ENCODE data around the gene TIMM9. TPM values are rescaled to one million over a fixed set of nuclear protein-coding genes. Genes with fewer than 3 reads are reported as not detected.
"Not testable (repeated sequence)": the region's sequence is repeated elsewhere in the genome, so short reads cannot be mapped to it uniquely, and the experiment has no call there.

The TIMM9 gene
- total RNA-seq, 2 donors from 2014 or later = 29.4 to 34.2 TPM

DNA sequence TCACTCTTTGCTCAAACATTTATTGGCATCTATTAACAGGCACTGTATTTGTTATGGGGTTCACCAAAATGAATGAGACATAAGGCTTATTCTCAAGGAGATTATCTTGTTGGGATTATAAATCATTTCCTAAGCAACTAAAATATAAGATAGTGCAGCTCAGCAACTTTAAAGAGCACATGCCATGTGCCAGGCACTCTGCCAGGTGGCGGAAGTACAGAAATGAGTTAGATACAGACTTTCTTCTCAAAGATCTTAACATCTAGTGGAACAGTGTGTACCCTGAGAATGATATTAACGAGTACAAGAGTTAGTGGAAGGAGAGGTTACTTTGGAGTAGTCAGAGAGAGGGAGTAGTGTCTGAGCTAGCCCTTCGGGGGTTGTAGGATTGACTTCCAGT, 60.0 kb downstream of the TIMM9 start:
- no peaks in the 10 kb centered on the region for H3K4me1 Mint-ChIP-seq
- H3K4me3 Mint-ChIP-seq = no peak overlapping the region
- peaks cover 73% of the 10 kb centered on the region for H3K36me3 ChIP-seq (ENCODE audit: control insufficient read depth, insufficient read depth, low read length)
- DNase-seq = no peak
- 93 to 100% methylated on average over 2 to 3 of the region's 3 CpGs for WGBS, 2 experiments (ENCODE audit: insufficient coverage in 1 of 2, insufficient read length in 1 of 2)
- peak overlapping the region; percentile 42 for H3K27ac Mint-ChIP-seq
- H3K27me3 ChIP-seq (ENCODE audit: control insufficient read depth, insufficient read depth, low read length, poor library complexity, severe bottlenecking) = no peaks in the 10 kb centered on the region
- no peak overlapping the region for H3K9ac ChIP-seq (ENCODE audit: extremely low read depth, low read length, poor library complexity, severe bottlenecking)
- H3K4me3 ChIP-seq (ENCODE audit: low read length) = no peak overlapping the region
- H3K4me1 ChIP-seq (ENCODE audit: control insufficient read depth, insufficient read depth, low read length) = no peaks in the 10 kb centered on the region
- no peak overlapping the region for H3K27ac ChIP-seq (ENCODE audit: low read depth, low read length)
- peaks cover 49% of the 10 kb centered on the region for H3K36me3 Mint-ChIP-seq (ENCODE audit: low read depth)
- H3K27me3 Mint-ChIP-seq (ENCODE audit: insufficient read depth) = no peaks in the 10 kb centered on the region
- TF ChIP-seq CTCF (conservative IDR thresholded peaks at IDR 0.05) = no peak
- no peaks in the 10 kb centered on the region for H3K9me3 Mint-ChIP-seq
- H3K9me3 ChIP-seq (ENCODE audit: control insufficient read depth, low read length) = no peaks in the 10 kb centered on the region

DNA sequence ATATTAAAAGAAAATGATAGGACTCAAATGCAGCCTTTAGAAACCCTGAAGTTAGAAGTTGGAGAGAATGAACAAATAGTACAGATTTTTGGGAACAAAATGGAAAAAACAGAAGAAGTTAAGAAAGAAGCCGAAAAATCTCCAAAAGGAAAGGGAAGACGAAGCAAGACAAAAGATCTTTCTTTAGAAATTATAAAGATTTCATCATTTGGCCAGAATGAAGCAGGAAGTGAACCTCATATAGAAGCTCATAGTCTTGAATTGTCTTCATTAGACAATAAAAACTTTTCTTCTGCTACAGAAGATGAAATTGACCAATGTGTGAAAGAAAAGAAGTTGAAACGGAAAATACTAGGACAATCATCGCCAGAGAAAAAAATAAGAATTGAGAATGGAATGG, 63.0 kb downstream of the TIMM9 start:
- Mint-ChIP-seq H3K27ac (no peak overlapping the region), H3K4me3 (no peak overlapping the region), H3K9me3 (no peaks in the 10 kb centered on the region), H3K27me3 (ENCODE audit: insufficient read depth) (no peaks in the 10 kb centered on the region), H3K4me1 (no peaks in the 10 kb centered on the region), H3K36me3 (ENCODE audit: low read depth) (peaks cover 55% of the 10 kb centered on the region)
- Histone ChIP-seq H3K4me1 (ENCODE audit: control insufficient read depth, insufficient read depth, low read length) (no peaks in the 10 kb centered on the region), H3K9ac (ENCODE audit: extremely low read depth, low read length, poor library complexity, severe bottlenecking) (no peak overlapping the region), H3K27ac (ENCODE audit: low read depth, low read length) (no peak overlapping the region), H3K4me3 (ENCODE audit: low read length) (no peak overlapping the region), H3K27me3 (ENCODE audit: control insufficient read depth, insufficient read depth, low read length, poor library complexity, severe bottlenecking) (no peaks in the 10 kb centered on the region), H3K36me3 (ENCODE audit: control insufficient read depth, insufficient read depth, low read length) (peaks cover 78% of the 10 kb centered on the region), H3K9me3 (ENCODE audit: control insufficient read depth, low read length) (no peaks in the 10 kb centered on the region)
- DNase-seq = no peak
- 95 to 100% methylated on average over 3 to 4 of the region's 4 CpGs for WGBS, 2 experiments (ENCODE audit: insufficient coverage in 1 of 2, insufficient read length in 1 of 2)
- TF ChIP-seq CTCF (conservative IDR thresholded peaks at IDR 0.05) = no peak

DNA sequence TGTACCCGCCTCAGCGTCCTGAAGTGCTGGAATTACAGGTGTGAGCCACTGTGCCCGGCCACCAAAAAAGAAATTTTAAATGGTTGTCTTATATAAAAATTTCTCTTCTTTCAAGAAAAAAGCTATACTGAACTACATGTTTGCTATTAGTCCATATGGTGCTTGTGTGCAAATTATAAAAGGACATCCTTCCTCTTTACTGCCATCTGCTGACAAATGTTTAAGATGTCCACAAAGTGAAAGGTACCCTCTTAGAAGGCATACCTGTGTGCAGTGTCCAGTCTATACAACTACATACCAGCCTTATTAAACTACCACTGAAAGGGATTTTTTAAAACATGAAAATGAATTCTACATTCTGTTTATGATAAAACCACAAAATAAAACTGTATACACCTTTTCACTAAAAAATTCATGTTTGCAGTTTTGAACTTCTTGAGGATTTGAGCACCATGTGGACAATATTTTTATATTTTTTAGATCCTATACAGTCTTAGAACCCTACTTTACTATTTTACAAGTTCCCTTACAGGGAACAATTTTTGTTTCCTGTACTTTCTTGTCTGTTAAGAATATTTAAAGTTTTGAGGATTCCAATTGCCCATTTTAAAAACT, 64.4 kb downstream of the TIMM9 start:
- Histone ChIP-seq H3K27ac (ENCODE audit: low read depth, low read length) (no peak overlapping the region), H3K36me3 (ENCODE audit: control insufficient read depth, insufficient read depth, low read length) (peaks cover 74% of the 10 kb centered on the region), H3K27me3 (ENCODE audit: control insufficient read depth, insufficient read depth, low read length, poor library complexity, severe bottlenecking) (no peaks in the 10 kb centered on the region), H3K9me3 (ENCODE audit: control insufficient read depth, low read length) (no peaks in the 10 kb centered on the region), H3K9ac (ENCODE audit: extremely low read depth, low read length, poor library complexity, severe bottlenecking) (no peak overlapping the region), H3K4me3 (ENCODE audit: low read length) (no peak overlapping the region), H3K4me1 (ENCODE audit: control insufficient read depth, insufficient read depth, low read length) (no peaks in the 10 kb centered on the region)
- H3K27ac Mint-ChIP-seq = no peak overlapping the region
- 95% methylated on average over 3 of the region's 3 CpGs; no CpG with 5 or more reads in 1 of the 2 experiments for WGBS, 2 experiments (ENCODE audit: insufficient coverage in 1 of 2, insufficient read length in 1 of 2)
- no peak for DNase-seq
- H3K4me3 Mint-ChIP-seq = no peak overlapping the region
- peak; percentile 57 for TF ChIP-seq CTCF (conservative IDR thresholded peaks at IDR 0.05)
- H3K4me1 Mint-ChIP-seq = no peaks in the 10 kb centered on the region
- peaks cover 57% of the 10 kb centered on the region for H3K36me3 Mint-ChIP-seq (ENCODE audit: low read depth)
- H3K9me3 Mint-ChIP-seq = no peaks in the 10 kb centered on the region
- H3K27me3 Mint-ChIP-seq (ENCODE audit: insufficient read depth) = no peaks in the 10 kb centered on the region

GRCh38 chr14:58362272-58362671, 65.1 kb downstream of the TIMM9 start:
- WGBS, 2 experiments (ENCODE audit: insufficient coverage in 1 of 2, insufficient read length in 1 of 2) = 100% methylated on average over 1 of the region's 1 CpG
- H3K27me3 ChIP-seq (ENCODE audit: control insufficient read depth, insufficient read depth, low read length, poor library complexity, severe bottlenecking); H3K4me1 ChIP-seq (ENCODE audit: control insufficient read depth, insufficient read depth, low read length); H3K27ac Mint-ChIP-seq; DNase-seq; H3K9ac ChIP-seq (ENCODE audit: extremely low read depth, low read length, poor library complexity, severe bottlenecking); H3K4me1 Mint-ChIP-seq; H3K9me3 Mint-ChIP-seq; H3K27ac ChIP-seq (ENCODE audit: low read depth, low read length); H3K4me3 ChIP-seq (ENCODE audit: low read length); H3K4me3 Mint-ChIP-seq; H3K27me3 Mint-ChIP-seq (ENCODE audit: insufficient read depth); H3K9me3 ChIP-seq (ENCODE audit: control insufficient read depth, low read length): not testable (repeated sequence)
- H3K36me3 Mint-ChIP-seq (ENCODE audit: low read depth) = peaks cover 53% of the 10 kb centered on the region
- H3K36me3 ChIP-seq (ENCODE audit: control insufficient read depth, insufficient read depth, low read length) = peaks cover 73% of the 10 kb centered on the region

All from endodermal cell (in vitro differentiated cells).